Effector memory CD8-positive, alpha-beta T cell (primary cell): ENCODE data around the gene ANKRA2.

Experiments used
- ATAC-seq: fragments of 150-1000 bp; cut with Tn5 transposase; replicated peaks from 2 replicates; pipeline ENCODE4 v1.10.0; 2021; ENCODE audit warnings: mild to moderate bottlenecking, moderate library complexity
- DNase-seq, 3 experiments: peaks; one replicate each; pipeline ENCODE4 v3.0.0; 2021
- H3K27ac Mint-ChIP-seq, 2 donors: one replicate each; pipeline ENCODE4 v1.8.0; 2022; ENCODE audit warnings: mild to moderate bottlenecking in 2 of 2, mixed read lengths in 2 of 2, moderate library complexity in 2 of 2
- H3K27me3 Mint-ChIP-seq, 2 donors: one replicate each; pipeline ENCODE4 v1.8.0; 2022; ENCODE audit warnings: mixed read lengths in 2 of 2
- H3K36me3 Mint-ChIP-seq: one replicate; pipeline ENCODE4 v1.8.0; 2022; ENCODE audit warnings: mild to moderate bottlenecking, moderate library complexity, mixed read lengths; ENCODE audit not compliant: insufficient read depth
- H3K4me1 Mint-ChIP-seq, 2 donors: one replicate each; pipeline ENCODE4 v1.8.0; 2022; ENCODE audit warnings: low read depth in 2 of 2, mixed read lengths in 2 of 2
- H3K4me3 Mint-ChIP-seq, 2 donors: one replicate each; pipeline ENCODE4 v1.8.0; 2022; ENCODE audit warnings: mild to moderate bottlenecking in 2 of 2, mixed read lengths in 2 of 2, moderate library complexity in 2 of 2
- H3K9me3 Mint-ChIP-seq, 2 donors: one replicate each; pipeline ENCODE4 v1.8.0; 2022; ENCODE audit warnings: mixed read lengths in 2 of 2

Gene ANKRA2

GRCh38 chr5:73591102-73591695 lies 25.8 kb upstream of the ANKRA2 start:
- Mint-ChIP-seq H3K4me1 (no peaks in the 10 kb centered on the region), H3K27me3 (no peaks in the 10 kb centered on the region), H3K4me3 (no peak overlapping the region), H3K9me3 (no peaks in the 10 kb centered on the region), H3K36me3 (peaks cover 3% of the 10 kb centered on the region), H3K27ac (no peak overlapping the region)
- DNase-seq (peak; percentile 64 to 78 (median 68)), ATAC-seq (peak; percentile 75)

DNA sequence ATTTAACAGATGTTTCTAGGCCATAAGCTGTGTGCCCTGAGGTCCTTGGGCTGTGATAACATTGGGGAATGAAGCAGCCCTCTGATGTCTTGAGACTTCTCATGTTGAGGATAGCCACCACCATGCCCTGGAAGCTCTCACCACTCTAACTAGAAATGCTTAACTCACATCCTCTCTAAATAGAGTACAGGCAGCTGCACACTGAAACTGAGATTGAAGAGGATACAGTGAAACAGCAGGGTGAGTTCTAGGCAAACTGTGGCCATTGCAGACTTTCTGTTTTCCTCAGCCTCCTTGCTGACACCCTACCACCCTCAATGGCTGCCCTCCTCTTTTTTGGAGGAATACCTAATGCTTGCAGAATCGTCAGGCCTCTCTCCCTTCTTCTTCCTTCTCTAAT lies 22.5 kb upstream of the ANKRA2 start:
- Mint-ChIP-seq H3K4me1 (no peaks in the 10 kb centered on the region), H3K4me3 (no peak overlapping the region), H3K36me3 (peaks cover 3% of the 10 kb centered on the region), H3K27ac (no peak overlapping the region), H3K27me3 (no peaks in the 10 kb centered on the region), H3K9me3 (no peaks in the 10 kb centered on the region)
- DNase-seq (no peak), ATAC-seq (no peak)

GRCh38 chr5:73582285-73583145 lies 17.1 kb upstream of the ANKRA2 start:
- Mint-ChIP-seq H3K9me3 (no peaks in the 10 kb centered on the region), H3K4me3 (no peak overlapping the region), H3K27me3 (no peaks in the 10 kb centered on the region), H3K27ac (no peak overlapping the region), H3K36me3 (peaks cover 37% of the 10 kb centered on the region), H3K4me1 (no peaks in the 10 kb centered on the region)
- ATAC-seq (no peak), DNase-seq (no peak)

DNA sequence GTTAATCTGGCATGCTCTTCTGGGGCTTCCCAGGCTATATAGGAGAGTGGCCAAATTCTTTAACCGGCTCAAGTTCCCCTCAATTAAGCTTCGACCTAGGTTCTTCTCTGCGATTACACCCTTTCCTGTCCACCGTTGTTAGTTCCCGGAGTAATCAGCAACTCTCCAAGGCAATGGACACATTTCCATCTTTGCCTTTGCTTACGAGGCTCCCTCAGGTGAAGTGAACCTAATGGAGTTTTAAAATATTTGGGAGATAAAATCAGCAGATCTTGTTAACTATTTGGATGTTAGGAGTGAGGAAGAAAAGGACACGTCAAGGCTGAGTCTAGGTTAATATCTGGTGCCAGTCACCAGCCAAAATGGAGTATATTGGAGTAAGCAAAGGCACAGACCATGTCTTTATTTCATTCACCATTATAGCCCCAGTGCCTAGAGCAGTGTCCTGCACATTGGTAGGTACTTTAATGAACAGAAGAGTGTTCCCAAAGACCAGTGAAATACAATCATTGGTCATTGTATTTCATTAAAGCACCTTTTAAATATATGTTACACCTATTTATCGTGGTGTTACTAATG lies 619 bp upstream of the ANKRA2 start:
- peak in 2 of 3 experiments; percentile 3 to 7 for DNase-seq
- H3K9me3 Mint-ChIP-seq: no peaks in the 10 kb centered on the region
- peaks cover 21 to 42% of the 10 kb centered on the region in 2 donors for H3K4me1 Mint-ChIP-seq
- peaks cover 61% of the 10 kb centered on the region for H3K36me3 Mint-ChIP-seq
- peak overlapping the region; percentile 92 to 100 for H3K4me3 Mint-ChIP-seq
- no peak for ATAC-seq
- H3K27me3 Mint-ChIP-seq: no peaks in the 10 kb centered on the region
- peak overlapping the region; percentile 98 to 100 for H3K27ac Mint-ChIP-seq

DNA sequence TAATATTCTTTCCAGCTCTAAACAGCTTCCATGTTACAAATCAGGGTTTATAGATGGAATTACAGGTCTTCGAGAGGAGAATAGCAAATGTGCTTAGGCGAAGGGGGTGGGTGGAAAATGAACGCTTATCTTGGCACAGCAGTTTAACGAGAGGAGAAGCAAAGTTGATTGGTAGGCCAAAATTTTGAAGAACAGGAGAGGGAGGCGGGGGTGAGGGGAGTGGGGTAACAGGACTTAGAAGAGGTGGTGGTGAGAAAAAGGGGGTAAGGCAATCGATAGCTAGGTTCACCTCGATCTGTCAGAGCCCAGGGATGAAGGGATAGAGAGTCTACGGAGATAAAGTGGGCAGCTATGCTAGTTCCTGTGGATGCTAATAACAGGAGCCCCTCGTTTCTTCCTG lies 764 bp downstream of the ANKRA2 start:
- H3K36me3 Mint-ChIP-seq: peaks cover 58% of the 10 kb centered on the region
- peak overlapping the region; percentile 92 to 100 for H3K4me3 Mint-ChIP-seq
- no peaks in the 10 kb centered on the region for H3K9me3 Mint-ChIP-seq
- ATAC-seq (no peak), DNase-seq (no peak)
- H3K4me1 Mint-ChIP-seq: peaks cover 25 to 39% of the 10 kb centered on the region in 2 donors
- H3K27me3 Mint-ChIP-seq: no peaks in the 10 kb centered on the region
- peak overlapping the region; percentile 98 to 100 for H3K27ac Mint-ChIP-seq

GRCh38 chr5:73564018-73564417 lies 1.4 kb downstream of the ANKRA2 start:
- Mint-ChIP-seq H3K27ac (peak overlapping the region; percentile 98 to 100), H3K4me3 (peak overlapping the region; percentile 92 to 100), H3K27me3 (no peaks in the 10 kb centered on the region), H3K9me3 (no peaks in the 10 kb centered on the region), H3K36me3 (peaks cover 57% of the 10 kb centered on the region), H3K4me1 (peaks cover 25 to 39% of the 10 kb centered on the region in 2 donors)
- ATAC-seq (no peak), DNase-seq (no peak)

DNA sequence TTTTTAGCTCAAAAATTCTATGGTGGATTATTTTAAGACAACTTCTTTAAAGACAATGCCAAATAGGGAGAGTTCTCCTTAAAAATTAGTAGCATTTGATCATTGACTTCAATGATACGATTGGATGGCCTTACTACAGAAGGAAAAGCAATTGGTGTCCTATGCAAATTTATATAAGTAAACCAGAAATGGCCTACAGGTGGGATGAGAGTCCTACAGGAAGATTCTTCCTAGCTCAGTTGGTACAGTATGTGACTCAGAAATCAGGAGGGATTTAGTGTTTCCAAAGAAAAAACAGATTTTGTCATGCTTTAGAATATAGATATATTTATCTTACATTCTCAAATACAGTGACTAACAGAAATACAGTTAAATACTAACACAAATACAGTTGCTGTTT lies 6.5 kb downstream of the ANKRA2 start:
- no peaks in the 10 kb centered on the region for H3K9me3 Mint-ChIP-seq
- DNase-seq (no peak), ATAC-seq (no peak)
- peaks cover 12 to 16% of the 10 kb centered on the region in 2 donors for H3K4me1 Mint-ChIP-seq
- no peak overlapping the region for H3K27ac Mint-ChIP-seq
- no peaks in the 10 kb centered on the region for H3K27me3 Mint-ChIP-seq
- peaks cover 72% of the 10 kb centered on the region for H3K36me3 Mint-ChIP-seq
- no peak overlapping the region for H3K4me3 Mint-ChIP-seq

- H3K4me1 Mint-ChIP-seq: no peaks in the 10 kb centered on the region
- peaks cover 48% of the 10 kb centered on the region for H3K36me3 Mint-ChIP-seq
- no peak overlapping the region for H3K4me3 Mint-ChIP-seq
- no peak for DNase-seq
- no peaks in the 10 kb centered on the region for H3K9me3 Mint-ChIP-seq
- H3K27ac Mint-ChIP-seq: no peak overlapping the region
- ATAC-seq: no peak
- H3K27me3 Mint-ChIP-seq: no peaks in the 10 kb centered on the region
These were observed 12.8 kb downstream of the ANKRA2 start for GRCh38 chr5:73552642-73553041.

DNA sequence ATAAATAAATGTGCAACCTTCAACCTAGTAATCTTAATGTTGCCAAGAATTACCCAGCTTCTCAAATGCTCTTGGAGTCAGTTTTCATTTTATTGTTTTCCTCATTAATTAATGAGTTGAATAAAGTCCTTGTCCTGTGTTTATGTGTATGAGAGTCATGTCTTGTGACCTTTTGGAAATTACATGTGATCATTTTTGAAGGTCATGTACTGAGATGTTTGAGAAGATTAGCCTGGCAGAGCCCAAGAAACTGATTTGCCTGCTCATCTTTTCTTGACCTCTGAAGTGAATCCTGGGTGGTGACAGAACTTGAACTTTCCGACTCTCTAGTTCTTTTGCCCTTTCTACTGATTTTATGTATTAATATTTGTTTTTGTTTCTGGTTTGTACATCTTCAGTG lies 15.4 kb downstream of the ANKRA2 start:
- H3K36me3 Mint-ChIP-seq: peaks cover 31% of the 10 kb centered on the region
- peaks cover 5 to 8% of the 10 kb centered on the region in 2 donors for H3K27me3 Mint-ChIP-seq
- H3K27ac Mint-ChIP-seq: no peak overlapping the region
- no peak overlapping the region for H3K4me3 Mint-ChIP-seq
- H3K9me3 Mint-ChIP-seq: no peaks in the 10 kb centered on the region
- ATAC-seq (no peak), DNase-seq (no peak)
- H3K4me1 Mint-ChIP-seq: no peaks in the 10 kb centered on the region

DNA sequence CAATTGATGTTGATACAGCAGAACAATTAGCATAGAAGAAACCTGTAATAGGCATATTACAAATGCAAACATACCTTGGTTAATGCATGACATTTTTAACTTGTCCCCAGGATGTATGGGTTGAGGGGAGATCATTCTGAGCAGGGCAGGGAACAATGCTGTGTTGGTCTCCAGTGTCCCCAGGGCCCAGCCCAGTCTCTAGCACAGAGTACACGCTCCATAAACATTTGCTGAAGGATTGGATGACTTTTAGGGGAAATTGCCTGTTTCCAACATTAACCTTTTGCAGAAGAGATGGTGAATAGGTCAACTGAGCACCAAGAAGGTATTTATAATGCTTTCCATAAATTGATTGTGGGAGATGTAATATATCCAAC lies 20.0 kb downstream of the ANKRA2 start:
- no peaks in the 10 kb centered on the region for H3K4me1 Mint-ChIP-seq
- no peak for ATAC-seq

DNA sequence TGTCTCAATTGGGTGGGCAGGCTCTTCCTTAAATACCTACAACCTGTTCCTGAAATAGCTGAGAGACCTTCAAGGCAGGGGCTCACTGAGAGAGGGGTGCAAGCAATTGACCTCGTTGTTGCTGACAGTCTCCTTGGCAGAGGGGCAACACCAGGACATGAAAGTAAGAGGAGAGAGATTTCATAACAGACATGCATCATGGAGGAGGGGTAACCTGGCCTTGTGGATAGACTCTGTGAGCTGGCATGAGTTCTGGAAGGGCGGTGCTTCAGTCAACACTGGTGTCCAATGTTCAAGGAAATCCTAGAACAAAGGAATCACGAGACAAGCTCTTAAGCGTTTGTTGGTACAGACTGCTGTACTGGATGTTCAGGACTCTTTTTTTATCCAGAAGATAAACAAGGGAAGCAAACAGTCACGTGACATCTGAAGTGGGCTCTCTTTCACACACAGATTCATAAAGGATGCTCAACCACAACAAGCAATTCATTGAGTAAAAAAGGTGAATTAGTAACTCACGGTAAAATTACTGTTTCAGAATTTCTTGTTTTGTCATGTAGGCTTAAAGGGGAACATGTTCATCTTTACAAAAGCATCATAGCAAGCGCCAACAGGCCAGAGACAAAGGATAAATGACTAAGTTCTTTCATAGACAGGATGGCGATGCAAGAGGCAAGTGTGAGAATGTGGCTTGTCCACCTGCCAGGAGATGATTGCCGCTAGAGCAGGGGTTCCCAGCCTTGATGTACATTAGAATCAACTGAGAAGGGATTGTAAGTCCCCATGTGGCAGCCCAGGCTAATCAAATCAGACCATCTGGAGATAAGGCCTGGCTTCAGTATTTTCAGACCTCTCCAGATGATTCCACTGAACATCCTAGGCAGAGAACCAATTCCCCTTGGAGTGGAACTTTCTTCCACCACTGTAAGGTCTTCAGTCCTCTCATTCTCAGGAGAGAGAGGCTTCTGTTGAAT lies 20.7 kb downstream of the ANKRA2 start:
- ATAC-seq (no peak), DNase-seq (no peak)
- H3K4me1 Mint-ChIP-seq: no peaks in the 10 kb centered on the region
- no peaks in the 10 kb centered on the region for H3K36me3 Mint-ChIP-seq
- H3K4me3 Mint-ChIP-seq: no peak overlapping the region
- no peak overlapping the region for H3K27ac Mint-ChIP-seq
- no peaks in the 10 kb centered on the region for H3K9me3 Mint-ChIP-seq
- peaks cover 27 to 56% of the 10 kb centered on the region in 2 donors for H3K27me3 Mint-ChIP-seq

More for the DNA sequence above, 20.0 kb downstream of the ANKRA2 start:
- no peak for DNase-seq
- Mint-ChIP-seq H3K36me3 (peaks cover 2% of the 10 kb centered on the region), H3K4me3 (no peak overlapping the region), H3K9me3 (no peaks in the 10 kb centered on the region), H3K27me3 (peaks cover 20 to 49% of the 10 kb centered on the region in 2 donors), H3K27ac (no peak overlapping the region)

- H3K27me3 Mint-ChIP-seq: peaks cover 28 to 58% of the 10 kb centered on the region in 2 donors
- H3K4me1 Mint-ChIP-seq: no peaks in the 10 kb centered on the region
- H3K4me3 Mint-ChIP-seq: no peak overlapping the region
- ATAC-seq (no peak), DNase-seq (no peak)
- no peaks in the 10 kb centered on the region for H3K36me3 Mint-ChIP-seq
- no peaks in the 10 kb centered on the region for H3K9me3 Mint-ChIP-seq
- no peak overlapping the region for H3K27ac Mint-ChIP-seq
These were observed 23.4 kb downstream of the ANKRA2 start for GRCh38 chr5:73542020-73542419.

GRCh38 chr5:73540192-73540591 lies 25.2 kb downstream of the ANKRA2 start:
- H3K9me3 Mint-ChIP-seq: no peaks in the 10 kb centered on the region
- no peak for ATAC-seq
- DNase-seq: no peak

More at GRCh38 chr5:73540192-73540591, 25.2 kb downstream of the ANKRA2 start:
- Mint-ChIP-seq H3K4me1 (no peaks in the 10 kb centered on the region), H3K4me3 (no peak overlapping the region), H3K27ac (no peak overlapping the region), H3K36me3 (no peaks in the 10 kb centered on the region), H3K27me3 (peaks cover 23 to 51% of the 10 kb centered on the region in 2 donors)
